Endothelial cell (in vitro differentiated cells): ENCODE data around the gene CCM2. TPM values are rescaled to one million over a fixed set of nuclear protein-coding genes. Genes with fewer than 3 reads are reported as not detected.

Experiments
- DNase-seq: peaks from one replicate; pipeline ENCODE4 v3.0.0; 2021; ENCODE audit warnings: low spot score
- H3K27ac Mint-ChIP-seq: one replicate; pipeline ENCODE4 v1.8.0; 2021; ENCODE audit warnings: mixed read lengths, inconsistent platforms; ENCODE audit not compliant: unreplicated experiment
- H3K27me3 Mint-ChIP-seq: one replicate; pipeline ENCODE4 v1.8.0; 2021; ENCODE audit warnings: mild to moderate bottlenecking, moderate library complexity, mixed read lengths, inconsistent platforms; ENCODE audit not compliant: unreplicated experiment
- H3K36me3 Mint-ChIP-seq: one replicate; pipeline ENCODE4 v1.8.0; 2021; ENCODE audit warnings: mild to moderate bottlenecking, low read depth, mixed read lengths, inconsistent platforms; ENCODE audit not compliant: unreplicated experiment
- H3K4me1 Mint-ChIP-seq: one replicate; pipeline ENCODE4 v1.8.0; 2021; ENCODE audit warnings: mild to moderate bottlenecking, mixed read lengths, inconsistent platforms; ENCODE audit not compliant: unreplicated experiment
- H3K4me3 Mint-ChIP-seq: one replicate; pipeline ENCODE4 v1.8.0; 2021; ENCODE audit warnings: mild to moderate bottlenecking, mixed read lengths, inconsistent platforms; ENCODE audit not compliant: unreplicated experiment
- H3K9me3 Mint-ChIP-seq: one replicate; pipeline ENCODE4 v1.8.0; 2021; ENCODE audit warnings: mixed read lengths, inconsistent platforms; ENCODE audit not compliant: unreplicated experiment
- total RNA-seq: library from RNA; stranded (reverse); fragmentation: NEBNext Ultra II Directional; extraction: Animal tissue kit (Norgen Biotek cat#: 25700); gene quantifications from one replicate; pipeline ENCODE4 v1.2.1, GENCODE V29; 2021; ENCODE audit not compliant: unreplicated experiment
- TF ChIP-seq, protein P1 (sequence below): fragments of 200-600 bp; sonication (generic); IDR thresholded peaks from one replicate; pipeline ENCODE4 v1.5.0; 2021; ENCODE audit warnings: antibody characterized with exemption; ENCODE audit not compliant: unreplicated experiment

Gene CCM2
- total RNA-seq, 1 donor from 2014 or later = 59.8 TPM

DNA sequence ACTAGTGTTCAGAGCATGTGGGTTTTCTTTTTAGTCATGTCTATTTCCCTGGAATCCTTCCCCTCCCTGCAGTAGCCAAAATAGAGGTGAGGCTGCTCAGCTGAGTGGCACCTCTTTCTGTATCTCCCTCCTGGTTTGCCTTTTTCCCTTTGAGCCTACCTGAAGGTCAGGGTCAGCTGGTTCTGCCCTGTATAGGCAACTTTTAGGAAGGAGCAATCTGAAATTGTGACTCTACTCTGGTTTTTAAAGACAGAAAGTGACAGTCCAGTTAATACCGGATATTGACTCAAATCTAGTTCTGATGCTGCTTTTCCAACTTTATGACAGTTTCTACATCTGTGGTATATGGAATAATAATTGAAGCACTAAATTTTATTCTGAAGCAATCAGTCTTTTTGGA, 26.0 kb downstream of the CCM2 start:
- peaks cover 16% of the 10 kb centered on the region for H3K4me1 Mint-ChIP-seq
- H3K9me3 Mint-ChIP-seq = no peaks in the 10 kb centered on the region
- peaks cover 11% of the 10 kb centered on the region for H3K36me3 Mint-ChIP-seq
- peak overlapping the region; percentile 21 for H3K27ac Mint-ChIP-seq
- no peak for DNase-seq
- TF ChIP-seq, protein P1, sequence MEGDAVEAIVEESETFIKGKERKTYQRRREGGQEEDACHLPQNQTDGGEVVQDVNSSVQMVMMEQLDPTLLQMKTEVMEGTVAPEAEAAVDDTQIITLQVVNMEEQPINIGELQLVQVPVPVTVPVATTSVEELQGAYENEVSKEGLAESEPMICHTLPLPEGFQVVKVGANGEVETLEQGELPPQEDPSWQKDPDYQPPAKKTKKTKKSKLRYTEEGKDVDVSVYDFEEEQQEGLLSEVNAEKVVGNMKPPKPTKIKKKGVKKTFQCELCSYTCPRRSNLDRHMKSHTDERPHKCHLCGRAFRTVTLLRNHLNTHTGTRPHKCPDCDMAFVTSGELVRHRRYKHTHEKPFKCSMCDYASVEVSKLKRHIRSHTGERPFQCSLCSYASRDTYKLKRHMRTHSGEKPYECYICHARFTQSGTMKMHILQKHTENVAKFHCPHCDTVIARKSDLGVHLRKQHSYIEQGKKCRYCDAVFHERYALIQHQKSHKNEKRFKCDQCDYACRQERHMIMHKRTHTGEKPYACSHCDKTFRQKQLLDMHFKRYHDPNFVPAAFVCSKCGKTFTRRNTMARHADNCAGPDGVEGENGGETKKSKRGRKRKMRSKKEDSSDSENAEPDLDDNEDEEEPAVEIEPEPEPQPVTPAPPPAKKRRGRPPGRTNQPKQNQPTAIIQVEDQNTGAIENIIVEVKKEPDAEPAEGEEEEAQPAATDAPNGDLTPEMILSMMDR = no peak
- H3K27me3 Mint-ChIP-seq = no peaks in the 10 kb centered on the region
- no peak overlapping the region for H3K4me3 Mint-ChIP-seq

DNA sequence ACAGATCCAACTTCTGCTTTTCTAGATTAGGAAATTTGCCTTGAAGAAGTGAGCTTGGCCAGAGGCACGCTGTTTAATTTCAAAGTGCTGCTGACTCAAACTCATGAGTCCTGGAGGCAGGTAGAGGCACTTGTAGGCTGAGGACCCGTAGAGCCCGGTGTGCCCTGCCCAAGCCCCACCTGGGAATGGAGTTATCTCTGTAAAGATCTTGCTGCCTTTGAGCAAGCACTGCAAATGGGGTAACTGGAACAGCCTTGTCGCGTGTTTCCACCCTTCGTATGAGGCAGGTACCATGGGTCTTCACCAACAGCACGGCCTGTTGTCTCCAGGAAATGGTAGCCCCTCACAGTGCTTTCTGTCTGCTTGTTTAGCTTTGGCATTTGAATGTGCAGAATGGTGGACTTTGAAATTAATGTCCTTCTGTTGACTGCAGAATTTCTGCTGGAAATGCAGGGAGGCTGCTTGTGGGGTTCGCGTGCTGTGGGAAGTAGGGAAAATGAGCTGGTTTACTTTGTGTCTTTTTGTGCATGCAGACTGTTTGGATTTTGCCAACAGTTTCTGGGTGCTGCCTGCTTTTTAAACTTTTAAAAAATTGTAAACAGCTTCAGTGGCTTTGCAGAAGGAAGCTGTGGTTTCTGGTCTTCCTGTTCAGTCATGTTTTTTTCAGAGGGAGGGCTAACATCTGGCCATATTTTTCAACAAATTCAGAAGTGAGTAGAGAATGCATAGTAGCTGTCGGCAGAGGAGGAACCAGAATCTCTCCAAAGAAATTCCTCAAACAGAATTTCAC, 27.2 kb downstream of the CCM2 start:
- Mint-ChIP-seq H3K4me1 (peaks cover 13% of the 10 kb centered on the region), H3K4me3 (peak overlapping the region; percentile 7), H3K27ac (peak overlapping the region; percentile 11), H3K9me3 (no peaks in the 10 kb centered on the region), H3K36me3 (peaks cover 7% of the 10 kb centered on the region), H3K27me3 (no peaks in the 10 kb centered on the region)
- no peak for DNase-seq
- TF ChIP-seq, protein P1 = no peak

DNA sequence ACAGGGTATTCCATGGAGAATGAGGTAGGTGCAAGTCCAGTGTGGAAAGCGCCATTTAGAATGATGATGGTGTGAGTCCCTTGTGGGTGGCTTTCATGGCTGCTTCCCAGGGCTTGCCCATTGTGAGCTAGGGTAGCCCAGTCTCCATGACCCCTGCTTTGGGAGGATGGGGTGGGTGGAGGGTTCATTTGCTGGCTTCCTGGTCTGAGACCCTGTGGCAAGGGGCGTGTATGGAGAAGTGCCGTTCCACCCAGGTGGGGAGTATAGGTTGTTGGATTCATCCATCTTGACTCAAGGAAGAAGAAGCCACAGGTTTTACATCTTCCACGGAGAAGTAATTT, 27.7 kb downstream of the CCM2 start:
- H3K36me3 Mint-ChIP-seq = peaks cover 7% of the 10 kb centered on the region
- H3K9me3 Mint-ChIP-seq = no peaks in the 10 kb centered on the region
- H3K27ac Mint-ChIP-seq = peak overlapping the region; percentile 11
- H3K27me3 Mint-ChIP-seq = no peaks in the 10 kb centered on the region
- DNase-seq = no peak
- TF ChIP-seq, protein P1 = no peak
- peaks cover 13% of the 10 kb centered on the region for H3K4me1 Mint-ChIP-seq
- H3K4me3 Mint-ChIP-seq = peak overlapping the region; percentile 7

DNA sequence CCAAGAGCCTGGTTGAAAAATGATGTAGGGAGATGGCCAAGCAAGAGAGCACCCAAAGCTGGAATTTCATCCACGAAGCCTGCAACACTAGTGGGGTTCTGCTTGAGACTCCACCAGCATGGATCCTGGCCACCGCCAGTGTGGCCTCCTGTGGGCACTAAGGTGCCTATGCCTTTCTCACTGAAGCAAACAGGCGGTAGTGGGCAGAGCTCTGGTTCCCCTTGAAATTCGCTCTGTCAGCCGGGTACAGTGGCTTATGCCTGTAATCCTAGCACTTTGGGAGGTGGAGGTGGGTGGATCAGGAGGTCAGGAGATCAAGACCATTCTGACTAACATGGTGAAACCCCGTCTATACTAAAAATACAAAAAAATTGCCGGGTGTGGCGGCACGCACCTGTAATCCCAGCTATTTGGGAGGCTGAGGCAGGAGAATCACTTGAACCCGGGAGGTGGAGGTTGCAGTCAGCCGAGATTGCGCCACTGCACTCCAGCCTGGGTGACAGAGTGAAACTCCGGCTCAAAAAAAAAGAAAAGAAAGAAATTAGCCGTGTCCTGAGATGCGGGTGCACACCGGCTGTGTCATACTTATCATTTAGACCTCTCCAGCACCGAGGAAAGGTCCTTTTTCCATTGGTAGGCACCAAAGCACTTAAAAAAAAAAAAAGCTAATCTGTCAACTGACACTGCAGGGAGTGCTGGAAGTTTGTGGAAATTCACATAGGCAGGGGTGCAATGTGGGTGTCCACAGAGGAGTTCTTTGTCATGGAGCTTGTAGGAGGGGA, 28.3 kb downstream of the CCM2 start:
- no peak overlapping the region for H3K4me3 Mint-ChIP-seq
- H3K36me3 Mint-ChIP-seq = peaks cover 7% of the 10 kb centered on the region
- DNase-seq = no peak
- H3K9me3 Mint-ChIP-seq = no peaks in the 10 kb centered on the region
- peak overlapping the region; percentile 11 for H3K27ac Mint-ChIP-seq
- H3K27me3 Mint-ChIP-seq = no peaks in the 10 kb centered on the region
- peaks cover 13% of the 10 kb centered on the region for H3K4me1 Mint-ChIP-seq
- TF ChIP-seq, protein P1 = no peak

DNA sequence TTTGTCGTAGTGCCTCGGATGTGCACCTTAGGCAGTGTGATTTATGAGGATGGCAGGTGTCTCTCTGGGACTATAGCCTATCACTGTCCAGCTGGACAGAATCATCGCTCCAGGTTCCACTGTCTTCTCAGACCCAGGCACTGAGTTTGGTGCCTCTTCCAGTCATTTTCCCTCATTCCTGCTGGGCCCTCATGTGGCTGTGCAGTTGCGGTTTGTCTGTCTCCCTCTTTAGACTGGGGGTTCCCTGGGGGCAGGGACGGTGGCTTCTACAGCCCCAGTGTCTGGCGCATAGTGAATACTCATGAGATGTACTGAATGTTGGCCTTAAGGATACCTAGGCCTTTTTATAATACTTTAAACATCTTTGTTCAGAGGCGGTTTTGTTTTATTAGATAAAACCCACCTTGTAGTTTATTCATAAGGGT, 28.9 kb downstream of the CCM2 start:
- H3K4me1 Mint-ChIP-seq = peaks cover 13% of the 10 kb centered on the region
- TF ChIP-seq, protein P1 = no peak
- H3K36me3 Mint-ChIP-seq = peaks cover 7% of the 10 kb centered on the region
- no peak overlapping the region for H3K27ac Mint-ChIP-seq
- no peak overlapping the region for H3K4me3 Mint-ChIP-seq
- no peaks in the 10 kb centered on the region for H3K27me3 Mint-ChIP-seq
- DNase-seq = no peak
- no peaks in the 10 kb centered on the region for H3K9me3 Mint-ChIP-seq
